CD4-positive, alpha-beta T cell treated with Interleukin-1 beta for 1 hour (primary cell): ENCODE measurements around the gene GPATCH8.
A peak's percentile ranks its signal among the peaks of the same experiment; 100 is the strongest.

ENCODE experiments used
- DNase-seq, 2 donors: peaks; one replicate each; pipeline ENCODE4 v3.0.0-alpha.2; 2020 to 2022

Gene GPATCH8

GRCh38 chr17:44353672-44354331, 149.4 kb downstream of the GPATCH8 start:
- peak; percentile 16 to 31 for DNase-seq

- DNase-seq: no peak
Observed at GRCh38 chr17:44352828-44353671, 150.2 kb downstream of the GPATCH8 start.

- no peak for DNase-seq
Observed at GRCh38 chr17:44351961-44352827, 151.0 kb downstream of the GPATCH8 start.

- DNase-seq: no peak
Observed at GRCh38 chr17:44351464-44351863, 151.7 kb downstream of the GPATCH8 start.

- DNase-seq: peak; percentile 76
Observed at GRCh38 chr17:44350733-44351226, 152.4 kb downstream of the GPATCH8 start.

- DNase-seq: no peak
Observed at GRCh38 chr17:44349553-44350070, 153.6 kb downstream of the GPATCH8 start.

GRCh38 chr17:44348988-44349364, 154.2 kb downstream of the GPATCH8 start:
- DNase-seq: no peak

- peak; percentile 16 to 78 for DNase-seq
Observed at GRCh38 chr17:44348234-44348987, 154.8 kb downstream of the GPATCH8 start.
